ENCODE measurements around the gene KCNK1.

Gene KCNK1

DNA sequence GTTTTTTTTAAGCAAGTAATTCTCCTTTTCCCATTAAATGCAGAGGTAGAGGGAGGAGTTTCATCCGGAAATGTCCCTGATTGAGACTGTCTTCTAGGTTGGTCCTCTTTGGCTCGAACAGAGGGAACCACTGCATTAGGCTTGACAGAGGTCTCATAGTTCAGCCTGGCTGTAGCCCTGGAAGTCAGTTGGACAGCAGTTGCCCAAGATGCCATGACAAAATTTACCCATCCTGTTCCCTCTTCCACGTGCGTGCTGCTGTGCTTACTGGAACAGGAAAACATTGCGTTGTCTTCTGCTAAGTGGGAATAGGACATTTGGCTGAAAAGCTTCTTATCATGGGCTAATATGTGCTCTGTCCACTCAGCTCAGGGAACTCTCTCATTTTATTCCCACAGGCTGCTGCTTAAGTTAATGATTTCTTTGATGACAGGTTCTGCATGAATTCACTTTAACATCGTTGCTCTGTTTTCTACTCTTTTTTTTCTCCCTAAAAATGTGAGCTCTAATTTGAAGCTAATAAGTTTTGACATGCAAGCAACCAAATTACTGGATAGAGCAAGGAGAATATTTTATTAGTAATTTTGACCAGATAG is 18.0 kb downstream of the KCNK1 start:
- TF ChIP-seq CTCF (IDR thresholded peaks at IDR 0.05; ENCODE audit: low read depth, low read length), result no peak
- DNase-seq (ENCODE audit: low read depth, low spot score), result no peak
- H3K4me3 ChIP-seq (ENCODE audit: low read depth, low read length), result no peak overlapping the region
- in situ Hi-C loops (cut with HindIII; ENCODE audit: low sequenced_read_pairs), result no loop called here

DNA sequence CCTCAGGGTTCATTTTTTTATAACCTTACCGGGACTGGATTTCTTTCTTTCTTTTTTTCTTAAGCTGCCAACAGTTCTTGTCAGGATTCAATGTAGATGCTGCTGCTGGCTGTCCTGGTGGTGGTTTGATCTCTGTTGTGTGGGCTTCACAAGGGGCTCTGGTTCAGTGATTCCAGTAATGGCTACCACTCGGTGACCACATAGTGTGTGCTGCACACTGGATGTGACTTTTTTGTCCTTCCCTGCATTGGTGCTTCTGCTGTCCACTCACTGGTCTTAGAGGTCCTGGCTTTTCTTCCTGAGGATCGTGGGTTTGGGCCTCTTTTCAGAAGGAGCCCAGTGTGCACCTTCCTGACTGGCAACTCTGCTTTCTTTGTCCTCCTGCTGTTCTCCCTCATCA is 18.5 kb downstream of the KCNK1 start:
- no peak overlapping the region for H3K4me3 ChIP-seq (ENCODE audit: low read depth, low read length)
- in situ Hi-C loops (cut with HindIII; ENCODE audit: low sequenced_read_pairs), result no loop called here
- no peak for TF ChIP-seq CTCF (IDR thresholded peaks at IDR 0.05; ENCODE audit: low read depth, low read length)
- DNase-seq (ENCODE audit: low read depth, low spot score), result no peak

DNA sequence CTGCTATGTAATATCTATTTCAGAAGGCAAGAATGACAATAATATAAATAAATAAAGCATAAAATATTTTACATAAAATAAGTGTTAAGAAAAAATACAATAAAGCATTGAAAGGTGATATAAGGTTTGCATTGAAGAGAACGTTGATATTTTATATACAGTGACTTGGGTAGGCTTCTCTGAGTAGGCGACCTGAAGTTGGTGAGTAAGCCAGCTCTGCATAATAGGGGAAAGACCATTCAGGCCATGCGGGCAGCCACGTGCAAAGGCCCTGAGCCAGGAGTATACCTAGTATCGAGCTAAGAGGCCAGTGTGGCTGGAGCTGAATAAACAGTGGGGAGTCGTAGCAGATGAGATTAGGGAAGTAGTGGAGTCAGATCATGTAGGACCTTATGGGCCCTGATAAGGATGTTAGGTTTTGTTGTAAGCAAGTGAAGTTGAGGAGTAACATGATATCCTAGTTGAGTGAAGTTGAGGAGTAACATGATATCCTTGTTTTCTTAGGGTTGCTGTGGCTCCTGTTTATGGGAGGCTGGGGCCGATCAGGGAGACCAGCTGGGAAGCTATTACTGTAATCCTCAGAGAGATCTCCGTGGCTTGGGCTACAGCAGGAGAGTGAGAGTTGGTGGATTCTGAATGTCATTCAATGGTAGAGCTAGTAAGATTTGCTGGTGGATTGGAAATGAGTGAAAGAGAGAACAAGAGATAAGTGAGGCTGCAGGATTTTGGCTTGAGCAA is 22.0 kb downstream of the KCNK1 start:
- in situ Hi-C loops (cut with HindIII; ENCODE audit: low sequenced_read_pairs), result no loop called here
- H3K4me3 ChIP-seq (ENCODE audit: low read depth, low read length), result no peak overlapping the region
- no peak for TF ChIP-seq CTCF (IDR thresholded peaks at IDR 0.05; ENCODE audit: low read depth, low read length)
- DNase-seq (ENCODE audit: low read depth, low spot score), result peak; percentile 82

DNA sequence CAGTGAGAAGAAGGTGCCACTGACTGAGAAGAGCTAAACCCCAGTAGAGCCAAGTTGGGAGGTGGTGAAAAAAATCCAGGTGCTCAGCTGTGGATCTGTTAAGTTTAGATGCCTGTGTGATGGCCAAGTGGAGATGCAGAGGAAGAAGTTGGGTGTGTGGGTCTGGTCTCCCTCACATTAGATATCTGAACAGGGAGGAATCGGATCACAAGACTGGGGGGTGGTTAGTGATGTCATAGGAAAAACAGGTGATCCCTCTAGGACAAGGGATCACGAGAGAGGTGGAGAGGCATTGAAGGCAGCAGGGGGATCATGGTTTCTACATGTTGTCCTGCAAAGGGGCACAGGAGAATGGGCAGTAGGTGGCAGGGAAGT is 22.6 kb downstream of the KCNK1 start:
- in situ Hi-C loops (cut with HindIII; ENCODE audit: low sequenced_read_pairs), result no loop called here
- no peak overlapping the region for H3K4me3 ChIP-seq (ENCODE audit: low read depth, low read length)
- TF ChIP-seq CTCF (IDR thresholded peaks at IDR 0.05; ENCODE audit: low read depth, low read length), result no peak
- DNase-seq (ENCODE audit: low read depth, low spot score), result no peak

DNA sequence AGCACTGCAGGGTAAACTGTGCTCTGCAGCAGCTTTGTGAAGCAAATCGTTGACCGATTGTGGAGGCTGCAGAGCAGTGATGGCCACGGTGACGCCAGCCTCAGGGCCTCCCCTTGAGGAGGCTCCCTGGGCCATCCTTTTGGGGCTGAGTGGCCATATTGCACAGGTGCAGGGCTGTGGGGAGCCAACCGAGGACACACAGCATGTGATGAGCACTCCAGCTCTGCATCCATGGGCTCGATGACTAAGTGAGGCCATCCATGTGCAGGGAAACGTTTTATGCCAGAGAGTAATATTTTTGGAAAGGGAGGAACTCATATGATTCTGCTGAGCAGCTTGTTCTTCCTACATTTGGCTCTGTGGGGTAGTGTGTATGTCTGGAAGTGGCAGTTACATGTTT is 24.6 kb downstream of the KCNK1 start:
- DNase-seq (ENCODE audit: low read depth, low spot score), result no peak
- in situ Hi-C loops (cut with HindIII; ENCODE audit: low sequenced_read_pairs), result no loop called here
- no peak for TF ChIP-seq CTCF (IDR thresholded peaks at IDR 0.05; ENCODE audit: low read depth, low read length)
- no peak overlapping the region for H3K4me3 ChIP-seq (ENCODE audit: low read depth, low read length)

GRCh38 chr1:233639611-233640010 is 25.7 kb downstream of the KCNK1 start:
- TF ChIP-seq CTCF (IDR thresholded peaks at IDR 0.05; ENCODE audit: low read depth, low read length), result no peak
- in situ Hi-C loops (cut with HindIII; ENCODE audit: low sequenced_read_pairs), result no loop called here

More at GRCh38 chr1:233639611-233640010, 25.7 kb downstream of the KCNK1 start:
- DNase-seq (ENCODE audit: low read depth, low spot score), result peak; percentile 70
- H3K4me3 ChIP-seq (ENCODE audit: low read depth, low read length), result no peak overlapping the region
